SKM-1 treated with dmso at 0.1 percent for 144 hours (cell line): ENCODE measurements around the gene TANC1.

Experiments
- DNase-seq: peaks from one replicate; lab custom pipeline; 2025; ENCODE audit not compliant: unreplicated experiment; lab: John Stamatoyannopoulos, UW

The TANC1 gene

GRCh38 chr2:158993721-158994587 is 25.5 kb downstream of the TANC1 start:
- no peak for DNase-seq

- no peak for DNase-seq
Observed at GRCh38 chr2:158994920-158995676, 26.7 kb downstream of the TANC1 start.

- DNase-seq: no peak
Observed at GRCh38 chr2:158995677-158996049, 27.2 kb downstream of the TANC1 start.

GRCh38 chr2:158996378-158996993 is 28.0 kb downstream of the TANC1 start:
- no peak for DNase-seq

GRCh38 chr2:158997037-158997790 is 28.8 kb downstream of the TANC1 start:
- DNase-seq: peak; percentile 69

GRCh38 chr2:158998551-158999248 is 30.3 kb downstream of the TANC1 start:
- no peak for DNase-seq

- DNase-seq: peak; percentile 18
Observed at GRCh38 chr2:158999458-158999857, 31.0 kb downstream of the TANC1 start.

- DNase-seq: no peak
Observed at GRCh38 chr2:159000072-159000471, 31.6 kb downstream of the TANC1 start.

GRCh38 chr2:159002462-159003111 is 34.1 kb downstream of the TANC1 start:
- DNase-seq: no peak

- DNase-seq: no peak
Observed at GRCh38 chr2:159003555-159003954, 35.1 kb downstream of the TANC1 start.

- no peak for DNase-seq
Observed at GRCh38 chr2:159004849-159005248, 36.4 kb downstream of the TANC1 start.

- DNase-seq: no peak
Observed at GRCh38 chr2:159009940-159010339, 41.5 kb downstream of the TANC1 start.

- no peak for DNase-seq
Observed at GRCh38 chr2:159010340-159010739, 41.9 kb downstream of the TANC1 start.

GRCh38 chr2:159010963-159011362 is 42.5 kb downstream of the TANC1 start:
- no peak for DNase-seq

- DNase-seq: no peak
Observed at GRCh38 chr2:159012142-159012541, 43.7 kb downstream of the TANC1 start.

GRCh38 chr2:159013103-159013502 is 44.7 kb downstream of the TANC1 start:
- DNase-seq: no peak

- no peak for DNase-seq
Observed at GRCh38 chr2:159015174-159015573, 46.7 kb downstream of the TANC1 start.

- no peak for DNase-seq
Observed at GRCh38 chr2:159015823-159016222, 47.4 kb downstream of the TANC1 start.

GRCh38 chr2:159017837-159018236 is 49.4 kb downstream of the TANC1 start:
- DNase-seq: no peak

GRCh38 chr2:159019021-159019420 is 50.6 kb downstream of the TANC1 start:
- DNase-seq: no peak
